Tibial artery (tissue), 4 donors: ENCODE results near the gene OLR1.
A peak's percentile ranks its signal among the peaks of the same experiment; 100 is the strongest.

Source experiments
- DNase-seq, 2 donors: peaks; one replicate each; pipeline ENCODE4 v3.0.0-alpha.2; 2019
- H3K27ac ChIP-seq, 2 donors: fragments of 200-600 bp; sonication (generic) in 1 of 2; 1 replicate in 1 of 2; 2 replicates in 1 of 2; pipeline ENCODE4 v1.5.1; 2018 to 2019; ENCODE audit warnings: mild to moderate bottlenecking in 1 of 2
- H3K27me3 ChIP-seq, 2 donors: fragments of 200-600 bp; sonication (generic) in 1 of 2; one replicate each; pipeline versions ENCODE4 v1.5.1 to v1.6.0; 2016 to 2019
- H3K36me3 ChIP-seq, 3 donors: fragments of 200-600 bp; sonication (generic) in 2 of 3; one replicate each; pipeline ENCODE4 v1.5.1; 2016 to 2019; ENCODE audit warnings: mild to moderate bottlenecking in 2 of 3
- H3K4me1 ChIP-seq, 4 donors: fragments of 200-600 bp; sonication (generic) in 2 of 4; 1 replicate in 3 of 4; 2 replicates in 1 of 4; pipeline ENCODE4 v1.5.1; 2016 to 2019
- H3K4me3 ChIP-seq, 2 donors: fragments of 200-600 bp; sonication (generic) in 1 of 2; 1 replicate in 1 of 2; 2 replicates in 1 of 2; pipeline ENCODE4 v1.5.1; 2018 to 2019; ENCODE audit warnings: mild to moderate bottlenecking in 2 of 2
- H3K9me3 ChIP-seq, 3 donors: fragments of 200-600 bp; sonication (generic) in 1 of 3; one replicate each; pipeline ENCODE4 v1.5.1; 2016 to 2019
- intact Hi-C: fragments of 100-400 bp; cut with DNase I; formaldehyde crosslinking; loops from one replicate; pipeline ENCODE4 v1.15.0; 2023; ENCODE audit warnings: low total_unique reads
- TF ChIP-seq, protein P1 (sequence below), 2 experiments: fragments of 200-600 bp in 1 of 2; fragments of 450-650 bp in 1 of 2; IDR thresholded peaks; one replicate each; pipeline ENCODE4 v1.5.1; 2017 to 2019; ENCODE audit warnings: antibody characterized with exemption in 2 of 2, mild to moderate bottlenecking in 1 of 2, moderate library complexity in 1 of 2

OLR1 gene

DNA sequence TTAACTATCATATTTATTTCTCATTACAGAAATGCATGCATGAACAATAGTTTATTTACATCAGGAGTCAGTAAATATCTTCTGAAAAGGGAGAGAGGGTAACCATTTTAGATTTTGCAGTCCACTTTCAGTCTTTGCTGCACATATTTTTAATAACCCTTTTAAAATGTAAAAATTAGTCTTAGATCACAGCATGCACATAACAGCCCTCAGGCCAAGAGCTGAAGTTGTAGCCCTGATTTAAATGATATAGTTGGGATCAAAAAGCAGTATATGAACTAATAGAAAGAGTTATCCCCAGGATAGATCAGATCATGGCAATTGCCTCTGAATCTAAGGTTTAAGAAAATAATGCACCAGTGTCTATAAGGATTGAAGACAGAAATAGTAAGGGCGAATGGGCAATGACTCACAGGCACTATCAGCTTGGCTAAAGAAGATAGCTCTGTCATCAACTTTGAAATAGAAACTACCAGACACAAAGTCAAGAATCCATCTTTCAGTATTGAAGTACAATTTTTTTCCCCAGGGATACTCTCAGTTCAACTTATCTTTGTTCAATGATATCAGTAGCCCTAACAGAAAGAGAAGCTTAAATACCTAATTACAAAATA is 28.8 kb downstream of the OLR1 start:
- H3K4me1 ChIP-seq, result no peaks in the 10 kb centered on the region
- intact Hi-C loops, result no loop called here
- H3K36me3 ChIP-seq, result no peaks in the 10 kb centered on the region
- TF ChIP-seq, protein P1, sequence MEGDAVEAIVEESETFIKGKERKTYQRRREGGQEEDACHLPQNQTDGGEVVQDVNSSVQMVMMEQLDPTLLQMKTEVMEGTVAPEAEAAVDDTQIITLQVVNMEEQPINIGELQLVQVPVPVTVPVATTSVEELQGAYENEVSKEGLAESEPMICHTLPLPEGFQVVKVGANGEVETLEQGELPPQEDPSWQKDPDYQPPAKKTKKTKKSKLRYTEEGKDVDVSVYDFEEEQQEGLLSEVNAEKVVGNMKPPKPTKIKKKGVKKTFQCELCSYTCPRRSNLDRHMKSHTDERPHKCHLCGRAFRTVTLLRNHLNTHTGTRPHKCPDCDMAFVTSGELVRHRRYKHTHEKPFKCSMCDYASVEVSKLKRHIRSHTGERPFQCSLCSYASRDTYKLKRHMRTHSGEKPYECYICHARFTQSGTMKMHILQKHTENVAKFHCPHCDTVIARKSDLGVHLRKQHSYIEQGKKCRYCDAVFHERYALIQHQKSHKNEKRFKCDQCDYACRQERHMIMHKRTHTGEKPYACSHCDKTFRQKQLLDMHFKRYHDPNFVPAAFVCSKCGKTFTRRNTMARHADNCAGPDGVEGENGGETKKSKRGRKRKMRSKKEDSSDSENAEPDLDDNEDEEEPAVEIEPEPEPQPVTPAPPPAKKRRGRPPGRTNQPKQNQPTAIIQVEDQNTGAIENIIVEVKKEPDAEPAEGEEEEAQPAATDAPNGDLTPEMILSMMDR (IDR thresholded peaks at IDR 0.05), result no peak
- peaks cover 0 to 4% of the 10 kb centered on the region in 2 donors for H3K27me3 ChIP-seq
- DNase-seq, result no peak
- H3K9me3 ChIP-seq, result no peaks in the 10 kb centered on the region
- no peak overlapping the region for H3K4me3 ChIP-seq
- H3K27ac ChIP-seq, result no peak overlapping the region

- no peak overlapping the region for H3K4me3 ChIP-seq
- no peak for DNase-seq
- no peak overlapping the region for H3K27ac ChIP-seq
- no peaks in the 10 kb centered on the region for H3K36me3 ChIP-seq
- no peaks in the 10 kb centered on the region for H3K9me3 ChIP-seq
- no peaks in the 10 kb centered on the region for H3K4me1 ChIP-seq
- intact Hi-C loops, result no loop called here
- peaks cover 0 to 4% of the 10 kb centered on the region in 2 donors for H3K27me3 ChIP-seq
- TF ChIP-seq, protein P1 (IDR thresholded peaks at IDR 0.05), result peak; percentile 21 to 51
These were observed 31.9 kb downstream of the OLR1 start for GRCh38 chr12:10140001-10140400.

DNA sequence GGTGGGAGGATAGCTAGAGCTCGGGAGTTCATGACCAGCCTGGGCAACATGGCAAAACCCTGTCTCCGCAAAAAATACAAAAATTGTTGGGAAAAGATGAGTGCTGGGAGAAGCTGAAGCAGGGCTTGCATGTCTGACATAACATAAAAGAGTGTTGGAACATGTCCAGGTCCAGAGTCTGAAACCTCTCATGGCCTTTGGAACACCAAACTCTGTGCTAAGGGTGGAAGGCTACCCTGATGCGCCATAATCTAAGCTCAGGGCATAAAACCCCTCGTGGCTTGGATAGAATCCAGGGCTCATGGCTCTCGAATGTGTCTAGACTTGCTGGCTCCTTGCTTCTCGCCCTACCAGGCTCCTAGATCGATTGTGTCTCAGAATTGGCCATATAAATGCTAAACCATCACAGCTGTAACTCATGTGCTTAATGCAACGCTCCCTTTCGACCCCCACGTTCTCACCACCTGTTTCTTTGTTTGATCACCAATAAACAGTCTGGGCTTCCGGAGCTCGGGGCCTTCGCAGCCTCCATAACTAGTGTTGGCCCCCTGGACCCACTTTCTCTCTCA is 35.2 kb downstream of the OLR1 start:
- Histone ChIP-seq H3K9me3 (no peaks in the 10 kb centered on the region), H3K27ac (no peak overlapping the region), H3K4me3 (no peak overlapping the region), H3K36me3 (no peaks in the 10 kb centered on the region), H3K4me1 (no peaks in the 10 kb centered on the region), H3K27me3 (peaks cover 0 to 4% of the 10 kb centered on the region in 2 donors)
- no peak for DNase-seq
- TF ChIP-seq, protein P1 (IDR thresholded peaks at IDR 0.05), result no peak
- intact Hi-C loops, result no loop called here

DNA sequence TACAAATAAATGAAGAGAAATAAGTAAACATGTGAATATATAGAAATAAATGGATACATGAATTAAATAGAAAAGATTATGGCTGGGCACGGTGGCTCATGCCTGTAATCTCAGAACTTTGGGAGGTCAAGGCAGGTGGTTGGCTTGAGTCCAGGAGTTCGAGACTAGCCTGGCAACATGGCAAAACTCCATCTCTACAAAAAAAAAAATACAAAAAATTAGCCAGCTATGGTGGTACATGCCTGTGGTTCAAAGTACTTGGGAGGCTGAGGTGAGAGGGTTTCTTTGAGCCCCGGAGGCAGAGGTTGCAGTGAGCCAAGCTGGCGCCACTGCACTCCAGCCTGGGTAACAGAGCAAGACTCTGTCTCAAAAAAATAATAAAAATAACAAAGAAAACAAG is 36.8 kb downstream of the OLR1 start:
- no peaks in the 10 kb centered on the region for H3K4me1 ChIP-seq
- TF ChIP-seq, protein P1 (IDR thresholded peaks at IDR 0.05), result no peak
- no peak overlapping the region for H3K4me3 ChIP-seq
- DNase-seq, result no peak
- no peaks in the 10 kb centered on the region for H3K36me3 ChIP-seq
- H3K27me3 ChIP-seq, result no peaks in the 10 kb centered on the region
- intact Hi-C loops, result no loop called here
- no peak overlapping the region for H3K27ac ChIP-seq
- no peaks in the 10 kb centered on the region for H3K9me3 ChIP-seq

- H3K4me1 ChIP-seq, result no peaks in the 10 kb centered on the region
- no peak overlapping the region for H3K4me3 ChIP-seq
- TF ChIP-seq, protein P1 (IDR thresholded peaks at IDR 0.05), result no peak
- intact Hi-C loops, result no loop called here
- no peak overlapping the region for H3K27ac ChIP-seq
- no peak for DNase-seq
- H3K9me3 ChIP-seq, result no peaks in the 10 kb centered on the region
- no peaks in the 10 kb centered on the region for H3K27me3 ChIP-seq
- no peaks in the 10 kb centered on the region for H3K36me3 ChIP-seq
These were observed 39.0 kb downstream of the OLR1 start for GRCh38 chr12:10132850-10133370.
